GM12892 (cell line): ENCODE results near the gene CASTOR1.

ENCODE experiments used
- POLR2A ChIP-seq: IDR thresholded peaks from 2 replicates; pipeline ENCODE4 v1.6.1; 2011; ENCODE audit warnings: low read depth, low read length, control low read depth
- POLR2AphosphoS5 ChIP-seq: IDR thresholded peaks from 2 replicates; pipeline ENCODE4 v1.6.1; 2011; ENCODE audit warnings: low read depth, low read length, control low read depth
- TAF1 ChIP-seq: IDR thresholded peaks from 2 replicates; pipeline ENCODE4 v1.6.1; 2011; ENCODE audit warnings: low read depth, mild to moderate bottlenecking, control low read depth, low read length, borderline replicate concordance

DNA sequence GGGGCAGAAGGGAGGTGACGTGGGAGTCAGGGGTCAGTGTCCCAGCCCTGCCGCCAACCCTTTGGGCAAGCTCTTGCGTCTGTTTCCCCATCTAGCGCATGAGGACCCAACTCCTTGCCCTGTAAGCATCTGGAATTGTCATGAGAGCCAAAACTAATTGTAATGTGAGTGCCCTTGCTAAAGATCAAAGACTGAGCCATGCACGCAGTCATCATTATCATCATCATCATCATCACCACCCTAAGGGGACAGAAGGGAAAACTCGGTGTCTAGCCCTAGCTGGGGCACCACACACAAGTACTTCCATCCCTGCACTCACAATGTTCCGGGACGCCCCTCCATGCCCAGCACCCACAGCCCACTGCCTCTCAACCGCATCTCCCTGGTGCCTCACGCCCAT lies 45.2 kb downstream of the CASTOR1 start:
- no peak for TF ChIP-seq POLR2A
- TF ChIP-seq POLR2AphosphoS5: no peak
- no peak for TF ChIP-seq TAF1
